Activated T-helper 17 cell treated with anti-CD3 and anti-CD28 coated beads, Interleukin-2, amount 50 U/mL, for 72 hours (primary cell): ENCODE measurements around the gene IFI27L1. TPM values are rescaled to one million over a fixed set of nuclear protein-coding genes. Genes with fewer than 3 reads are reported as not detected.

Experiments used
- ATAC-seq: fragments of 150-1000 bp; cut with Tn5 transposase; replicated peaks from 2 replicates; pipeline ENCODE4 v1.10.0; 2021; ENCODE audit warnings: mild to moderate bottlenecking, moderate library complexity
- H3K27ac Mint-ChIP-seq: one replicate; pipeline ENCODE4 v1.8.0; 2022; ENCODE audit warnings: mixed read lengths
- H3K27me3 Mint-ChIP-seq: one replicate; pipeline ENCODE4 v1.8.0; 2022; ENCODE audit warnings: mixed read lengths
- H3K36me3 Mint-ChIP-seq: one replicate; pipeline ENCODE4 v1.8.0; 2022; ENCODE audit warnings: low read depth, mild to moderate bottlenecking, mixed read lengths
- H3K4me1 Mint-ChIP-seq: one replicate; pipeline ENCODE4 v1.8.0; 2022; ENCODE audit warnings: mixed read lengths
- H3K4me3 Mint-ChIP-seq: one replicate; pipeline ENCODE4 v1.8.0; 2022; ENCODE audit warnings: mild to moderate bottlenecking, mixed read lengths
- H3K9me3 Mint-ChIP-seq: one replicate; pipeline ENCODE4 v1.8.0; 2022; ENCODE audit warnings: mixed read lengths
- total RNA-seq, 2 donors: library from RNA; stranded (reverse); gene quantifications; one replicate each; pipeline ENCODE4 v1.2.3, GENCODE V29; 2022

The IFI27L1 gene
- total RNA-seq, 2 donors from 2014 or later: 34.5 to 35.4 TPM

GRCh38 chr14:94043756-94044475, 37.2 kb upstream of the IFI27L1 start:
- Mint-ChIP-seq H3K36me3 (peaks cover 43% of the 10 kb centered on the region), H3K27me3 (no peaks in the 10 kb centered on the region), H3K4me3 (no peak overlapping the region), H3K4me1 (no peaks in the 10 kb centered on the region), H3K27ac (no peak overlapping the region), H3K9me3 (no peaks in the 10 kb centered on the region)
- peak; percentile 7 for ATAC-seq

- H3K36me3 Mint-ChIP-seq: peaks cover 50% of the 10 kb centered on the region
- H3K4me3 Mint-ChIP-seq: no peak overlapping the region
- H3K9me3 Mint-ChIP-seq: no peaks in the 10 kb centered on the region
- no peak overlapping the region for H3K27ac Mint-ChIP-seq
- ATAC-seq: no peak
- no peaks in the 10 kb centered on the region for H3K4me1 Mint-ChIP-seq
- H3K27me3 Mint-ChIP-seq: no peaks in the 10 kb centered on the region
Measured at GRCh38 chr14:94044476-94045091, 36.5 kb upstream of the IFI27L1 start.

- no peak for ATAC-seq
- no peak overlapping the region for H3K27ac Mint-ChIP-seq
- H3K4me1 Mint-ChIP-seq: no peaks in the 10 kb centered on the region
- no peaks in the 10 kb centered on the region for H3K27me3 Mint-ChIP-seq
- peaks cover 55% of the 10 kb centered on the region for H3K36me3 Mint-ChIP-seq
- no peaks in the 10 kb centered on the region for H3K9me3 Mint-ChIP-seq
- H3K4me3 Mint-ChIP-seq: no peak overlapping the region
Measured at GRCh38 chr14:94045101-94045500, 36.0 kb upstream of the IFI27L1 start.

GRCh38 chr14:94045563-94046345, 35.4 kb upstream of the IFI27L1 start:
- Mint-ChIP-seq H3K27me3 (no peaks in the 10 kb centered on the region), H3K27ac (no peak overlapping the region), H3K36me3 (peaks cover 62% of the 10 kb centered on the region), H3K4me1 (no peaks in the 10 kb centered on the region), H3K9me3 (no peaks in the 10 kb centered on the region), H3K4me3 (no peak overlapping the region)
- ATAC-seq: no peak

GRCh38 chr14:94046696-94047250, 34.3 kb upstream of the IFI27L1 start:
- H3K4me1 Mint-ChIP-seq: no peaks in the 10 kb centered on the region
- no peak overlapping the region for H3K27ac Mint-ChIP-seq
- peaks cover 69% of the 10 kb centered on the region for H3K36me3 Mint-ChIP-seq
- H3K4me3 Mint-ChIP-seq: no peak overlapping the region
- H3K27me3 Mint-ChIP-seq: no peaks in the 10 kb centered on the region
- ATAC-seq: no peak
- H3K9me3 Mint-ChIP-seq: no peaks in the 10 kb centered on the region

- ATAC-seq: no peak
- Mint-ChIP-seq H3K9me3 (no peaks in the 10 kb centered on the region), H3K27me3 (no peaks in the 10 kb centered on the region), H3K27ac (no peak overlapping the region), H3K4me1 (peaks cover 7% of the 10 kb centered on the region), H3K4me3 (no peak overlapping the region), H3K36me3 (peaks cover 75% of the 10 kb centered on the region)
Measured at GRCh38 chr14:94047581-94047980, 33.5 kb upstream of the IFI27L1 start.

- H3K27ac Mint-ChIP-seq: no peak overlapping the region
- H3K27me3 Mint-ChIP-seq: no peaks in the 10 kb centered on the region
- H3K9me3 Mint-ChIP-seq: no peaks in the 10 kb centered on the region
- peaks cover 85% of the 10 kb centered on the region for H3K36me3 Mint-ChIP-seq
- H3K4me1 Mint-ChIP-seq: peaks cover 10% of the 10 kb centered on the region
- no peak for ATAC-seq
- H3K4me3 Mint-ChIP-seq: no peak overlapping the region
Measured at GRCh38 chr14:94048691-94049624, 32.2 kb upstream of the IFI27L1 start.

GRCh38 chr14:94049625-94050023, 31.5 kb upstream of the IFI27L1 start:
- Mint-ChIP-seq H3K27ac (no peak overlapping the region), H3K27me3 (no peaks in the 10 kb centered on the region), H3K9me3 (no peaks in the 10 kb centered on the region), H3K36me3 (peaks cover 92% of the 10 kb centered on the region), H3K4me3 (no peak overlapping the region), H3K4me1 (peaks cover 10% of the 10 kb centered on the region)
- no peak for ATAC-seq

- Mint-ChIP-seq H3K27me3 (no peaks in the 10 kb centered on the region), H3K27ac (peak overlapping the region; percentile 66), H3K4me1 (peaks cover 10% of the 10 kb centered on the region), H3K36me3 (peaks cover 92% of the 10 kb centered on the region), H3K4me3 (no peak overlapping the region), H3K9me3 (no peaks in the 10 kb centered on the region)
- no peak for ATAC-seq
Measured at GRCh38 chr14:94050231-94050880, 30.8 kb upstream of the IFI27L1 start.

GRCh38 chr14:94051115-94051514, 30.0 kb upstream of the IFI27L1 start:
- H3K9me3 Mint-ChIP-seq: no peaks in the 10 kb centered on the region
- ATAC-seq: no peak
- peaks cover 92% of the 10 kb centered on the region for H3K36me3 Mint-ChIP-seq
- H3K27ac Mint-ChIP-seq: peak overlapping the region; percentile 66
- H3K4me1 Mint-ChIP-seq: peaks cover 10% of the 10 kb centered on the region
- H3K4me3 Mint-ChIP-seq: no peak overlapping the region
- H3K27me3 Mint-ChIP-seq: no peaks in the 10 kb centered on the region

GRCh38 chr14:94051779-94052178, 29.3 kb upstream of the IFI27L1 start:
- ATAC-seq: no peak
- Mint-ChIP-seq H3K36me3 (peaks cover 95% of the 10 kb centered on the region), H3K9me3 (no peaks in the 10 kb centered on the region), H3K27ac (peak overlapping the region; percentile 66), H3K4me1 (peaks cover 15% of the 10 kb centered on the region), H3K4me3 (no peak overlapping the region), H3K27me3 (no peaks in the 10 kb centered on the region)

GRCh38 chr14:94052199-94052598, 28.9 kb upstream of the IFI27L1 start:
- Mint-ChIP-seq H3K4me3 (no peak overlapping the region), H3K27ac (peak overlapping the region; percentile 66), H3K27me3 (no peaks in the 10 kb centered on the region), H3K9me3 (no peaks in the 10 kb centered on the region), H3K4me1 (peaks cover 19% of the 10 kb centered on the region), H3K36me3 (peaks cover 95% of the 10 kb centered on the region)
- ATAC-seq: peak; percentile 37

GRCh38 chr14:94052662-94053061, 28.4 kb upstream of the IFI27L1 start:
- Mint-ChIP-seq H3K36me3 (peaks cover 95% of the 10 kb centered on the region), H3K27ac (peak overlapping the region; percentile 66), H3K4me1 (peaks cover 23% of the 10 kb centered on the region), H3K27me3 (no peaks in the 10 kb centered on the region), H3K4me3 (no peak overlapping the region), H3K9me3 (no peaks in the 10 kb centered on the region)
- no peak for ATAC-seq
